GM21723 (cell line): ENCODE results near the gene MMP12.
"Not testable (repeated sequence)": the region's sequence is repeated elsewhere in the genome, so short reads cannot be mapped to it uniquely, and the experiment has no call there.

Source experiments
- ATAC-seq: cut with Tn5 transposase; IDR thresholded peaks from one replicate; pipeline ENCODE4 v1.9.1; 2021; ENCODE audit warnings: mild to moderate bottlenecking, moderate library complexity; ENCODE audit not compliant: unreplicated experiment

The MMP12 gene

GRCh38 chr11:102874852-102875251, at the start of gene MMP12:
TSS of gene MMP12 (minus strand) at chr11:102874982. CDS start at chr11:102874937, 45 bp downstream.
- no peak for ATAC-seq

GRCh38 chr11:102921587-102922220, 46.9 kb upstream of the MMP12 start:
- no peak for ATAC-seq

- peak; percentile 87 for ATAC-seq
Measured at GRCh38 chr11:102920118-102920684, 45.4 kb upstream of the MMP12 start.

- ATAC-seq = no peak
Measured at GRCh38 chr11:102915044-102915375, 40.2 kb upstream of the MMP12 start.

GRCh38 chr11:102914238-102915043, 39.7 kb upstream of the MMP12 start:
- ATAC-seq = no peak

- ATAC-seq = no peak
Measured at GRCh38 chr11:102912482-102912830, 37.7 kb upstream of the MMP12 start.

GRCh38 chr11:102911758-102912481, 37.1 kb upstream of the MMP12 start:
- no peak for ATAC-seq

GRCh38 chr11:102905848-102906247, 31.1 kb upstream of the MMP12 start:
- not testable (repeated sequence) for ATAC-seq

- ATAC-seq = not testable (repeated sequence)
Measured at GRCh38 chr11:102903895-102904294, 29.1 kb upstream of the MMP12 start.

- no peak for ATAC-seq
Measured at GRCh38 chr11:102900346-102900745, 25.6 kb upstream of the MMP12 start.

- no peak for ATAC-seq
Measured at GRCh38 chr11:102891736-102892135, 17.0 kb upstream of the MMP12 start.

- ATAC-seq = no peak
Measured at GRCh38 chr11:102886999-102887398, 12.2 kb upstream of the MMP12 start.

GRCh38 chr11:102883141-102883540, 8.4 kb upstream of the MMP12 start:
- no peak for ATAC-seq

GRCh38 chr11:102882389-102883024, 7.7 kb upstream of the MMP12 start:
- peak; percentile 80 for ATAC-seq

GRCh38 chr11:102879801-102880200, 5.0 kb upstream of the MMP12 start:
- ATAC-seq = no peak

GRCh38 chr11:102878595-102878994, 3.8 kb upstream of the MMP12 start:
- ATAC-seq = no peak

GRCh38 chr11:102869354-102869964, 5.3 kb downstream of the MMP12 start:
- ATAC-seq = not testable (repeated sequence)

- ATAC-seq = no peak
Measured at GRCh38 chr11:102868339-102868738, 6.4 kb downstream of the MMP12 start.

- ATAC-seq = no peak
Measured at GRCh38 chr11:102864724-102865123, 10.1 kb downstream of the MMP12 start.

GRCh38 chr11:102853956-102854355, 20.8 kb downstream of the MMP12 start:
- no peak for ATAC-seq

- ATAC-seq = no peak
Measured at GRCh38 chr11:102853055-102853454, 21.7 kb downstream of the MMP12 start.
